Measurements from ENCODE around the gene TP53BP2. TPM values are rescaled to one million over a fixed set of nuclear protein-coding genes. Genes with fewer than 3 reads are reported as not detected.

Gene TP53BP2
- total RNA-seq, 1 donor from 2014 or later: 26.9 TPM

DNA sequence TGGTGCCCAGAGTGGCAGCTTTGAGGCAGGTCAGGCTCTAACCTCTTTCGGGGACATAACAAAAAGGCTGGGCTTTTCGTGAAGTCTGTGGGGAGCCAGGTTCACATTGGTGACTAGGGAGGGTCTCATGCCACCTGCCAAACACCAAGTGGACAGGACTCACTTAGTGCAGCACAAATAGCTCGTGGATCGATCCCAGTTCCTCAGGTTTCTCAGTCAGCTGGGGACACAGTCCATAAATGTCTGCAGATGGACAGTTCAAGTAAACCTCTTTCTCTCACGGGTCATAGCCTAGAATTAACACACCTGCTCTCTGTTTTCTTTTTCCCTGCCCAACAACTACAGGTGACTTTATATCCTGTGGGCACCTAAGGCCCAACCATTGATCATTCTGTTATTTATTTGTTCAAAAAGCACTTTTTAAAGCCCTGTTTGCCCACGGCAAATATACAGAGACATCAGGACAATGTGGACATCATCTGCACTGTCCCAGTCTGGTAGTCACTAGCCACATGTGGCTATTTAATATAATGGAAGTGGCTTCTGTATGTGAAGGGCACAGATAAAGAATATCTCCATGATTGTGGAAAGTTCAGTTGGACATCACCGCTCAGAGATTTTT, 79.9 kb downstream of the TP53BP2 start:
- DNase-seq (ENCODE audit: low spot score): no peak

DNA sequence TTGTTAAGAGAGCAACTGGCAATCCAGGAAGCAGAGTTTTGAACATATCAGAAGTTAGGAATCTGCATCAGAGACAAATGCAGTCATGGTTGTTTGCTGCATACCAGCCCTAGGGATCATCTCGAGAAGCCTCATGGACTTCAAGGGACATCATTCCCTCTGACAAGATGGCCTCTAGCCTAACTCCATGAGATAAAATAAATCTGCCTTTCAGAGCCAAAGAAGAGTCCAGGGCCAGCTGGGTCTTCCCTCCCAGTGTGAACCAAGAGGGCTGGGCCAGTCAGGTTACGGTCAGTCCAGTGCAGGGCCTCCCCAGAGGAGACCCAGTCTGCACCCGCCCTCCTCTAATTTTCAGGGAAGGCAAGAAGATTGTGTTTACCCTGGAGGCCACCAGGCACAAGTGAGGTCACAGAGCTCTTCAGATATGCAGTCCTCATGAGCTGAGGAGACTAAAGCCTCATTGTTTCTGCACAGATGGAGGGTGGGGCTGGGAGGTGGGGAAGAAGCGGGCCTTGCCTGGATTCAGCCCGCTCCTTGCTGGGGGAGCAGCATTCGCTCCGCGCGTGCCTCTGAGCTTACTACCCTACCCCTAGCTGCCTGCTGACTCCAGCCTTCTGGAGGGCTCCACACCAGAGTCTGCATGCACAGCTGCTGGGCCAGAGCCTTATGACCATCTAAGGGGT, 80.6 kb downstream of the TP53BP2 start:
- peak; percentile 79 for DNase-seq (ENCODE audit: low spot score)

DNA sequence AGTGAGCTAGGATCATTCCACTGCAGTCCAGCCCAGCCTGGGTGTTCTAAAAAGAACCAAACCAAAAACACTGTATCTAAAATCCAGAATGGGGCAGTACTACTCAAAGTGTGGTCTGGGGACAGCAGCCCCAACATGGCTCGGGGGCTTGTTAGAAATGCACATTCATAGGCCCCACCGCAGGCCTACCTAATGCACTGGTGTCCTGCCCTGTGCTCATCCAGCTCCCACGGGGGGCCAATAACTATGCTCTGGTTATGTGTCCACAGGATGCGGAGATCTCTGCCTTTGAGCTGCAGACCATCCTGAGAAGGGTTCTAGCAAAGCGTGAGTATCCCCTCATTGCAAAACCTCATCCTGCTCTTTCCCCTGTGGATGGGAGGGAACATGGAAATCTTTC, 81.9 kb downstream of the TP53BP2 start:
- DNase-seq (ENCODE audit: low spot score): no peak

DNA sequence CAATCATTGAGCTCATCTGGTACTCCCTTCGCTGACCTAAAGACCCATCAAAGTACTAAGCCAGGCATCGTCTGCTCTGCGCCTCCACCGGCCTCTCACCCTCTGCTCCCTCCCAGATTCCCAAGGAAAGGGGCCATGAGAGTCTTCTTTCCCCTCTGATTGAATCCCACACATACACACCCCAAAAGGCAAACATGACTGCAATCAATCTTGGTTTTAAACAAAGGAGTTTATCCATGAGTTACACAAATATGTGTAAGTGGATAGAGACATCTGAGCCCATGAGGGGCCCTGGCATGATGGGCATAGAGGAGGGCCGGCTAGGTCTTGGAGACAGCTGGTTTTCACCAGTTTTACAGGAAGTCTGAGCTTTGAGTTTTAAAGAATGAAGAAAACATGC, 82.5 kb downstream of the TP53BP2 start:
- DNase-seq (ENCODE audit: low spot score): no peak

DNA sequence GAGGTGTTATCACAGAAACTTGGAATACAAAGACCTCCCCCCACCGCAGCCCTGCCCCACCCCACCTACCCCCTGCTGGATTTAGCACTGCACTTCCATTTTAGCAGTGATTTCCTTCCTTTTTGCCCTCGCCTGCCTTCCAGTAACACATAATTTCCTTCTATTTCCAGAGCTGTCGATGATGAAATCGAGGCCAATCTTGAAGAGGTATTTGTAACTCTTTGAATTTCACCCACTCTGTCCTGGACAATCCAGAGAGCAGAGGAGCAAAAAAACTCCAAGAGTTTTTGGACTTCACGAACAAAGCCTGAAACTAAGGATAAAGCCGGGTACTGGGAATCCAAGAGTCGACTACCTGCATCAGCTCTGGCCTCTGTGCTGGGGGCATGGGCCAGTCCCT, 84.3 kb downstream of the TP53BP2 start:
- no peak for DNase-seq (ENCODE audit: low spot score)

DNA sequence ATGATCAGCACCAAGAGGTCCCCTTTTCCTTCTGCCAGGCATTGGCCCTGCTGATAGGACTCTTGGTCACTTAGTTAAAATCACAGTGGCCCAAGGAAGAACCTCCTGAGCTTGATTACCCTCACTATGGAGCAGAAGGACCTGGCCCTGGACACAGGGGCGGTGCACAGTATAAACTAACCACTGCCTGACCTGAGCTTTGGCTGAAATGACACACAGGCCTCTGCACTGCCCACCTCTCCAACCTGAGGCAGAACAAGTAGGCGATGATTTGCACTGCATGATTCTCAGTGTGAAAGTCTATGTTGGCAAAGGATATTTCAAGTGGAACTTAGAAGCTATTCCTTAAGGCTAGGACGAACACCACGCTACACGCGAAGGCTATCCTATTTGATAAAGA, 84.9 kb downstream of the TP53BP2 start:
- no peak for DNase-seq (ENCODE audit: low spot score)

DNA sequence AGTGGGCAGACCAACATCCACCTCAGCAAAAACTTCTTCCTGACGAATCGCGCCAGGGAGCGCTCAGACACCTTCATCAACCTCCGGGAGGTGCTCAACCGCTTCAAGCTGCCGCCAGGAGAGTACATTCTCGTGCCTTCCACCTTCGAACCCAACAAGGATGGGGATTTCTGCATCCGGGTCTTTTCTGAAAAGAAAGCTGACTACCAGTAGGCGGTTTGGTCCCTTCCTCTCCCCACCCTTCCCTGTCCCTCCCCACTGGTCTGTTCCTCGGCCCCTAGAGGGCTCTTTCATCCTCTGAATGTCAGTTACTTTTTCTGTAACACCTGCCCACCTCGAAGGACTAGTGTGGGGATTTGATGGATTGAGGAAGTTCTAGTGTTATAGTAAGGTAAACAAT, 86.5 kb downstream of the TP53BP2 start:
- no peak for DNase-seq (ENCODE audit: low spot score)

DNA sequence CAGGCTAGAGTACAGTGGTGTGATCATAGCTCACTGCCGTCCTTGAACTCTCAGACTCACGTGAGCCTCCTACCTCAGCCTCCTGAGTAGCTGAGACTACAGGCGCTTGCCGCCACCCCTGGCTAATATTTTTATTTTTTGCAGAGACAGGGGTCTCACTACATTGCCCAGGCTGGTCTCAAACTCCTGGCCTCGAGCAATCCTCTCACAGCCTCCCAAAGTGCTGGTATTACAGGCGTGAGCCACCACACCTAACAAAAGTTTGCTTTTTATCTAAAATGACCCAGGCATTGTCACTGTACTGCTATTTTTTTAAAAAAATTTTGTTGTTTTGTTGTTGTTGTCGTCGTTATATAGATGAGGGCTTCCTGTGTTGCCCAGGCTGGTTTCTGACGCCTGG, 87.0 kb downstream of the TP53BP2 start:
- DNase-seq (ENCODE audit: low spot score): no peak

DNA sequence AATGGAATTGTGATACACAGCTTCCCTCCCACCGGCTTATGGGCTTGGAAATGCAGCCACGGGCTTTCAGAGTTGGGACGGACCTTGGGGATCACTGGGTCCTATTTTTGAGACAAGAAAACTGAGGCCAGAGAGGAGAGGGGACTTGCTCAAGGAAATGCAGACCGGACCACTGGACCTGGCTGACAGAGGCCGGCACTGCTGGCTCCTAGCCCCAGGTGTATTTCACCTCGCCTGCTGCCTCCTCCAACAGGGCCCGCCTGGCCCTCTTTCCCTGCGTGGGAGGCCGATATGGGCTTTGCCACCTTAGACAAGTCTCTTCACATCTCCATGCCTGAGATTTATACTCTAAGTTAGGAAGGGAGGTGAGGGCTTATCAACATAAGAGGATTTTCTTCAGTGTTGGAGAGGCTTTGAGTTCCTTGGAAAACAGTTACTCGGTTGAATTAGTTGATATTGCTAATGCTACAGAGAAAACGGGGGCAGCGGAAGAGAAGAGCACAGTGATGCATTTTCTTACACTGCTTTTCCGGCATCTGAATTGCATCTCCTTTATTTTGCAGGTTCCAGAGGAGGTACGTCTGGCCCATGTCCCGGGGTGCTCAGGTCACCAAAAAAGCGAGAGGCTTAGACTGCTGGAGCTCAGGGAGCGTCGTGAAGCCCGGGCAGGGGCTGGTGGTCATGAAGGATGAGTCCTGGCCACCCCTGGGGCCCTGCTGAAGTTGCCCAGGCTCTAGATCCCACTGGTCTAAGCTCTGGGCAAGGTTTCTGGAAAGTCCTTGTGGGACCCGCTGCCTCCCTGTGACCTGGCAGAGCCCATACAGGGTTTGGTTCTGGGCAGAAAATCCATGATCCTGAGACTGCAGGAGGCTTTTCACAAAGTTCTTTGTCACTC, 88.7 kb downstream of the TP53BP2 start:
- DNase-seq (ENCODE audit: low spot score): no peak

DNA sequence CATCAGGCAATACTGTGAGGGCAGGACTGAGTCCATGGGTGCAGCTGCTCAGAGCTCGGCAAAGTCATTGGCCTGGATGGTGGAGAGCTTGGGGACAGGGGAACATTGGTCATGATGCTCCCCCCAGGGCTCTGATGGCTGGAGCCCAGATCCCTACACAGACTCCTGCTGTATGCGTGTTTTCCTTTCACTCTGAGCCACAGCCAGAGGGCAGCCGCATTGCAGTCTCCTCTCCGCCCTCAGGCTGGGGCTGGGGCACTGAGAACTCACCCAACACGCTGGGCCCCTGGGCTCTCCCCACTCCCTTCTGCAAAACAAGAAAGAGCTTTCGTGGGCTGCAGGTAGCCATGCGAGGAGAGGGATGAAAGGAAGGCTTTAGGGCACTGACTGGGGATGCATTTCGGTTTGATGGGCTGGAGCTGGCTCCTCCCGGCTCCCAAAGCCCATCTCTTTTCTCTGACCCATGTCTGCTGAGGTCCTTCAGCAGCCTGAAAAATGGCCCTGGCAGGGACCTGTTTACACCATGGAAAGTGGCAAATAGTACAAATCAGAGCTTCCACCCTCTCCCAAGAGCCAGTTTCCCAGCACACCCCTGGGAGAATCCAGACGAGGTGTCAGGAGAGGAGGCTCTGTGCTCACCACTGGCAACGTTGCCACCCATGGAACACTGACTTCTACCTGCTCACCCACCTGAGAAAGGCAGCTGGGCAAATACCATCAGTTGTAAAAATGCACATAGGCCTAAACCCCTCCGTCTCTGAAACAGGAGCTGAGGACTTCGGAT, 89.6 kb downstream of the TP53BP2 start:
- no peak for DNase-seq (ENCODE audit: low spot score)

DNA sequence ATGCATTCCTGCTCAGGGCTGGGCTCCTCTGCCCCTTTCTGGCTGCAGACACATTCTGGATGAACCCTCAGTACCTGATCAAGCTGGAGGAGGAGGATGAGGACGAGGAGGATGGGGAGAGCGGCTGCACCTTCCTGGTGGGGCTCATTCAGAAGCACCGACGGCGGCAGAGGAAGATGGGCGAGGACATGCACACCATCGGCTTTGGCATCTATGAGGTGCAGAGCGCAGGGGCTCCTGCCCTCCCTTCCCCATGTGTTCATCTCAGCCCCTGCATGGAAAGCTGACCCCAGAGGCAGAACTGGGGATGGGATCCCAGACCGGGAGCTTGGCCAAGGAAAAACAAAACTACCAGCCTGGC, 90.3 kb downstream of the TP53BP2 start:
- no peak for DNase-seq (ENCODE audit: low spot score)

DNA sequence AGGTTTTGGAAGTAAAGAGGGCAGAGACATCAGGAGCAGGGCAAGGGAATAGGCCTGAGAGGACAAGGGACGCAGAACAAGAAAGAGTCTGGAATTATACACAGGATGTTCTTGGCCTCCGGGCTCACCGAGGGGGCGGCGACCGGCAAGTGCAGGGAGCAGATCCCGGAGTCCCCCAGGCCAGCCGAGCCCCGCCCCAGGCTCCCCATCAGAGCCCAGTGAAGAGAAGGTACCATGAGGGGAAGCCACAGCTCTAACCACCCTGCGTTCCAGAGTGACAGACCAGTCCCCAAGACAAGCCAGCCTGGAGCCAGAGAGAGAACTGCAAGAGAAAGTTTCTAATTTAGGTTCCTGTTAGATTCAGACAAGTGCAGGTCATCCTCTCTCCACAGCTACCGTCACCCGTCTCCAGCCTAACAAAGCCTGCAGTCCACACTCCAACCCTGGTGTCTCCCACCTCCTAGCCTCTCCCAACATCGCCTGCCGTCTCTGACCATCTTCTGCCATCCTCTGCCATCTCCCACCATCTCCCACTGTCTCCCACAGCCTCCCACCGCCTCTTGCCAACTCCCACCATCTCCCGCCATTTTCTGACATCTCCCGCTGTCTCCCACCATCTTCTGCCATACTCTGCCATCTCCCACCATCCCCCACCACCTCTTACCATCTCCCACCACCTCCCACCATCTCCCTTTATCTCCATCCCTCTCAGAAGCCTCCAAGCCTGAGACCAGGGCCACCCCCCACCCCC, 90.9 kb downstream of the TP53BP2 start:
- DNase-seq (ENCODE audit: low spot score): no peak

DNA sequence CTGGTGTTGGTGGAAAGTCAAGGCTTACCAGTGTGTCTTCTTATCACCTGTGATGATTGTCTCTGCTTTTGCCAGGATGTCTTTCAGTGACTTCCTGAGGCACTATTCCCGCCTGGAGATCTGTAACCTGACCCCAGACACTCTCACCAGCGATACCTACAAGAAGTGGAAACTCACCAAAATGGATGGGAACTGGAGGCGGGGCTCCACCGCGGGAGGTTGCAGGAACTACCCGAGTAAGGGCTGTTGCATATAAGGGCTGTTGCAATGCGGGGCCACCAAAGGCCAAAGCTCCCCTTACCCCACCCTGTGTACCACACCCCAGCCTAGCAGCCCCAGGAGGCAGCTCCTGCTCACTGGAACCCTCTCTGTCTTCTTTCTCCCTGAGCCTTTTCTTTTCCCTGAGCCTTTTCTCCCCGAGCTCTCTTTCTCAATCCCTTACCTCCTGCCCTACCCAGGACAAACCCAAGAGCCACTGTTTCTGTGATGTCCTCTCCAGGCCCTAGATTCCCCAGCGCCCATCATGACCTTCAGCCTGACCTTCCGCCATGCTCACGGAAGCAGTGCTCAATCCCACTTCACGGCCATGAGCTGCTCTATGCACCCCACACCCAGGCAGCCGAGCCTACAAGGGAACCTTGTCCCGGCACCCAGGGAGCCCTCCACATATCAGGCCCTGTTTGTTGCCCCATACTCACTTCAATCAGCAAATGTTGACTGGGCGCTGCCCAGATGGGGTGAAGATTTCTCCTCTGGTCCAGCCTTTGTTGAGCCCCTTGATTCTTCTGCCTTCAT, 92.8 kb downstream of the TP53BP2 start:
- no peak for DNase-seq (ENCODE audit: low spot score)

DNA sequence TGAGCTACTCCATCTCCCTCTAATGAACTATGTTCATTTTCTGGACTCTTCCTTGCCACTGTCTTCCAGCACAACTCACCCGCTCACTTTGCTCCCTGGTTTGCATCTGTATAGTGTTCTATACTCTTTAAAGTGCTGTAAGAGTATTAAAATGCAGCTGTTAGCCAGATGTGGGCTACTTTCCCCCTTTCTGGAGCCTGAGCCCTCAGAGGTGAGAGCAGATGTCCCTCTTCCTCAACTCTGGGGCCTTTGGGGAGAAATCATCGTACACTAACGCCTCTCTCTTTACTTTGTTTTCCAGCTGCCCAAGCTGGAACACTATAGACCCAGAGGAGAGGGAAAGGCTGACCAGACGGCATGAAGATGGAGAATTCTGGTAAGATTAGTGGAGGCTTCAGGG, 94.1 kb downstream of the TP53BP2 start:
- DNase-seq (ENCODE audit: low spot score): no peak

DNA sequence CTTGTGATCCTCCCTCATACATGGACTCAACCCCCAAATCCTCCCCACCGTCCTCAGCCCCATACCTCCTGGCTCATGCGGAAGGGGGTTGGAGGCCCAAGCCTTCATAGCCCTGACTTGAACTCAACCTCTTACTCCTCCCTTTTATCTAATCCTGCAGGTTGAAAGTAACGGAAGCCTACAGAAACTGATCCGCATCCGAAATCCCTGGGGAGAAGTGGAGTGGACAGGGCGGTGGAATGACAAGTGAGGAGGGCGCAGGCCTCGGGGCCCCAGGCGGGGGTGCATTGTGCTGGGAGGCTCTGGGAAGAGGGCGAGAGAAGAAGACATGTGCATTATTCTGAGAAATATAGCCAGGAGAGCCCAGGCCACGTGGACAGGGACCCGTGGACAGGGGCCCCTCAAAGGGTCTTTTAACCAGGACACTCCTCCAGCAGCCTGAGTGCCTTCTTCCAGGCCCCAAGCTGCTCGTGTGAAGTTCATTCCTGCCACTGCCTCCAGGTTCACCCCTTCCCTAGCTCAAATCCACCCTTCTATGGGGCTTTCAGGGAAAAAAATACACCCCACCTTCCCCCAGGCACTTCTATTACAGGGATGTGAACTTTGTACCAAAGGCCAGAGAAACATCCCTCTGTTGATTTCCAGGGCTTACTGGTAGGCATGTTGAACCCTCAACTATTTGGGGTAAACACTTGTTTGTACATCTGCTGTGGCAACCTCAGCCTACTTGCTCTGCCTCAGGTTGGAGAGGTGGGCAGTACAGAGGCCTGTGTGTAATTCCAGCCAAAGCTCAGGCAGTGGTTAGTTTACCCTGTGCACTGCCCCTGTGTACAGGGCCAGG, 94.8 kb downstream of the TP53BP2 start:
- no peak for DNase-seq (ENCODE audit: low spot score)

DNA sequence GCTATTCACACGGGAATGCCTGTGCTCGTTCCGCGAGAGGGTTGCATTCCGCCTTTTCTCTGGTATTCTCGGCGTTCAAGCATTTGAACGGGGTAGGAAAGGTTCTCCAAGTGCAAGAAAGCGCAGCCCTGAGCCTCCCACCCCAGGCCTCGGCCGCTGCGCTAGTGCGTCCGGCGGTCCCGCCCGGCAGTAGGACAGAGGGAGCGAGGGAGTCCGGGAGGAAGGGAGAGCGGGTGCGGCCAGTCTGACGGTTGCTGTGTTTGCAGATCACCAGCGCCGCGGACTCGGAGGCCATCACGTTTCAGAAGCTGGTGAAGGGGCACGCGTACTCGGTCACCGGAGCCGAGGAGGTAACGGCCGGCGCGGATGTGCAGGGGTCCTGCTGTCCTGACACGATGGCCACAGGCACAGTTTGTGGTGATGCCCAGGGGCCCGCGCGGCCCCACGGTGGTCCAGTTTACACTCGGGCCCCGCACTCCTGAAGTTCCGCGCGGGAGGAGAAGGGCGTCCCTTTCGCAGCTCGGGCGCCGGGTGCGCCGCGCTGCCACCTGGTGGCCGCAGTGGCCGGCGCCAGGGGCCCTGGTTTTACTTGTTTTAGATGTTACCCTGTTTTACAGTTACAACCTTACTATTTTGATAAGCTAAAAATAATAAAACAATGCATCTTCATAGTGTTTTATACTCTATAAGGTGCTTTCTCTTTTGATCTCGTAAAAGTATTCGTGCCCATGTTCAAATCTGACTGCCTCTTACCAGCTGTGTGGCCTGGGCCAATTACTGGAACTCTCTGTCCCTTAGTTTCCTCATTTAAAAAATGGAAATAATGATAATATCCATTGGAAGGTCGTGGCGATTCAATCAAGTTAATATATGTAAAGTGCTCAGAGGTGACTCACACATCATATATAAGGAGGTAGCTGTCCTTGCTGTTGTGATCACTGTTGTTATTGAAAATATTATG, 96.7 kb downstream of the TP53BP2 start:
- DNase-seq (ENCODE audit: low spot score): peak; percentile 91

DNA sequence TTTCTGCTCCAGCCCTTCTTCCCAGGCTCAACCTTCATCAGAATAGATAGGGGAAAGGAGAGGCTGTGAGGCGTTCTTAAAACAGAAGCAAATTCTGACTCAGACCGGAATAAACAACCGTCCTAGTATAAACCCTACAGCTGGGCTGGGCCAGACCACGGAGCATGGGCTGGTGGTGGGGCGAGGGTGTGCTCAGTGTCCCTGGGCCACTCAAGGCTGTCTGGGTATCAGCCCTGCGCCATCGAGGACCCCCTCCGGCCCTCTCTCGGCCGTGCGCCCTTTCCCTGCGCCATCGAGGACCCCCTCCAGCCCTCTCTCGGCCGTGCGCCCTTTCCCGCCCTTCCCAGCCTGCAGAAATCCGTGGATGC, 97.4 kb downstream of the TP53BP2 start:
- no peak for DNase-seq (ENCODE audit: low spot score)

DNA sequence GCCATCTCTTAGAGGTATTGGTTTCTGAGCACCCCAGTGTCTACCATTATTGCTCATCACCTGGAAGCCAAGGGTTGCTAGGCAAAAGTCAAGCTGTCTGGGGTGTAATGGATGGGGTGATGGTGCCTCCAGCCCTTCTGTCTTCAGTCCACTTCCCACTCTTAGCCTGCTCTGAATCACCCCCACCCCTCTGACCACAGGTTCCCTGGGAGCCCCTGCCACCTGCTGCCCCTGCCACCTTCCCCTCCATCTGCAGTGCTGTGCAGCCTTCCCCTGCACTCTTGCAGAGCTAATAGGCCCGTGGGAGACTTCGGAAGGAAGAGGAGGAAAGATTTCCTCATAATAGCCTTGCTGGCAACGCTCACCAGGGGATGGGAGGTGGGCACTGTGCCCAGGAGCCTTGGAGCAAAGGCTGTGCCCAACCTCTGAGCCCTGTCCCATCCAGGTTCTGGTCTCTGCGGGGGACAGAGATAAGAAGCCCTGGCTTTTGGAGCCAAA, 97.9 kb downstream of the TP53BP2 start:
- no peak for DNase-seq (ENCODE audit: low spot score)
